ENCODE data around the gene AMACR. TPM values are rescaled to one million over a fixed set of nuclear protein-coding genes. Genes with fewer than 3 reads are reported as not detected.

AMACR gene
- total RNA-seq, 1 donor from 2014 or later, result 9.8 TPM

- no peak for DNase-seq (ENCODE audit: low spot score in 2 of 2, unreplicated experiment in 2 of 2)
- TF ChIP-seq, protein P1, sequence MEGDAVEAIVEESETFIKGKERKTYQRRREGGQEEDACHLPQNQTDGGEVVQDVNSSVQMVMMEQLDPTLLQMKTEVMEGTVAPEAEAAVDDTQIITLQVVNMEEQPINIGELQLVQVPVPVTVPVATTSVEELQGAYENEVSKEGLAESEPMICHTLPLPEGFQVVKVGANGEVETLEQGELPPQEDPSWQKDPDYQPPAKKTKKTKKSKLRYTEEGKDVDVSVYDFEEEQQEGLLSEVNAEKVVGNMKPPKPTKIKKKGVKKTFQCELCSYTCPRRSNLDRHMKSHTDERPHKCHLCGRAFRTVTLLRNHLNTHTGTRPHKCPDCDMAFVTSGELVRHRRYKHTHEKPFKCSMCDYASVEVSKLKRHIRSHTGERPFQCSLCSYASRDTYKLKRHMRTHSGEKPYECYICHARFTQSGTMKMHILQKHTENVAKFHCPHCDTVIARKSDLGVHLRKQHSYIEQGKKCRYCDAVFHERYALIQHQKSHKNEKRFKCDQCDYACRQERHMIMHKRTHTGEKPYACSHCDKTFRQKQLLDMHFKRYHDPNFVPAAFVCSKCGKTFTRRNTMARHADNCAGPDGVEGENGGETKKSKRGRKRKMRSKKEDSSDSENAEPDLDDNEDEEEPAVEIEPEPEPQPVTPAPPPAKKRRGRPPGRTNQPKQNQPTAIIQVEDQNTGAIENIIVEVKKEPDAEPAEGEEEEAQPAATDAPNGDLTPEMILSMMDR (IDR thresholded peaks at IDR 0.05; ENCODE audit: unreplicated experiment), result no peak
- no peaks in the 10 kb centered on the region for H3K27me3 Mint-ChIP-seq (ENCODE audit: low read depth)
- peak overlapping the region; percentile 92 for H3K27ac Mint-ChIP-seq
- H3K4me3 Mint-ChIP-seq, result peak overlapping the region; percentile 84
- H3K36me3 Mint-ChIP-seq, result peaks cover 12% of the 10 kb centered on the region
- H3K4me1 Mint-ChIP-seq, result peaks cover 31% of the 10 kb centered on the region
- H3K9me3 Mint-ChIP-seq, result no peaks in the 10 kb centered on the region
Observed at GRCh38 chr5:34007201-34007620, 639 bp downstream of the AMACR start.

- no peak for DNase-seq (ENCODE audit: low spot score in 2 of 2, unreplicated experiment in 2 of 2)
- peaks cover 36% of the 10 kb centered on the region for H3K4me1 Mint-ChIP-seq
- TF ChIP-seq, protein P1 (IDR thresholded peaks at IDR 0.05; ENCODE audit: unreplicated experiment), result no peak
- no peak overlapping the region for H3K27ac Mint-ChIP-seq
- peaks cover 15% of the 10 kb centered on the region for H3K36me3 Mint-ChIP-seq
- H3K4me3 Mint-ChIP-seq, result peak overlapping the region; percentile 20
- no peaks in the 10 kb centered on the region for H3K27me3 Mint-ChIP-seq (ENCODE audit: low read depth)
- no peaks in the 10 kb centered on the region for H3K9me3 Mint-ChIP-seq
Observed at GRCh38 chr5:34005681-34006080, 2.2 kb downstream of the AMACR start.

- TF ChIP-seq, protein P1 (IDR thresholded peaks at IDR 0.05; ENCODE audit: unreplicated experiment), result no peak
Observed at GRCh38 chr5:34005211-34005610, 2.6 kb downstream of the AMACR start.

GRCh38 chr5:34003941-34004340, 3.9 kb downstream of the AMACR start:
- Mint-ChIP-seq H3K36me3 (peaks cover 15% of the 10 kb centered on the region), H3K27me3 (ENCODE audit: low read depth) (no peaks in the 10 kb centered on the region), H3K4me1 (peaks cover 28% of the 10 kb centered on the region), H3K4me3 (no peak overlapping the region), H3K9me3 (no peaks in the 10 kb centered on the region), H3K27ac (no peak overlapping the region)
- TF ChIP-seq, protein P1 (IDR thresholded peaks at IDR 0.05; ENCODE audit: unreplicated experiment), result no peak
- DNase-seq (ENCODE audit: low spot score in 2 of 2, unreplicated experiment in 2 of 2), result no peak

More at GRCh38 chr5:34005211-34005610, 2.6 kb downstream of the AMACR start:
- Mint-ChIP-seq H3K27ac (no peak overlapping the region), H3K4me1 (peaks cover 36% of the 10 kb centered on the region), H3K27me3 (ENCODE audit: low read depth) (no peaks in the 10 kb centered on the region), H3K9me3 (no peaks in the 10 kb centered on the region), H3K36me3 (peaks cover 15% of the 10 kb centered on the region), H3K4me3 (no peak overlapping the region)
- DNase-seq (ENCODE audit: low spot score in 2 of 2, unreplicated experiment in 2 of 2), result no peak

DNA sequence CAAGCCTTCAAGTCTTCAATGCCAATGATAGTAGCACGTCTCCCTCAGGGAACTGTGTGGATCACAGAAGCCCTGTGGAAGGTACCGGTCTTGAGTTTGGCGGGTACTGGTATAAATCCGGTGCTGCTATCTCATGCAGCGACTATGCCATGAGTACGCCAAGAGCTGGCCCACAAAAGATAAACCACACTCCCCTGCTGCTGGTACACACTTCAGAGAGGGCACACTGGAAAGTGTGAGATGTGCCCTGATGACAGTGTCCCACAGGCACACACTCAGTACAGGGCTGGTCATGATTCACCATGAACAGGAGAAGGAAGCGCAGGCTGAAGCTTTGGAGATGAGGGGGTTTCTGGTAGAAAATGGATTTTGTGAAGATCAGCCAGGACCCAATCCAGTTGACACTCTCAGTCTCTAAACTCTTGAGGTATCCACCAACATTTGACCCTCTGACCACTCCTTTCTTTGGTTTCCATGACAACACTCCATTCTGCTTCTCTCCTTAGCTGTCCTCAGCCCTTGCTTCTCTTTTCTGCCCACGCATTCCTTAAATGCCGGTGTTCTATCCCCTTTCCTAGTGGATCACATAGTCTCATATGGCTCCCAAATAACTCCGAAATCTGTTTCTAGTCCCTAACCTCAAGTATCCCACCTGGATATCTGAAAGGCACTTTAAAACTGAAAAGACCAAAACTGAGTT, 5.1 kb downstream of the AMACR start:
- no peaks in the 10 kb centered on the region for H3K27me3 Mint-ChIP-seq (ENCODE audit: low read depth)
- H3K36me3 Mint-ChIP-seq, result peaks cover 18% of the 10 kb centered on the region
- no peak for DNase-seq (ENCODE audit: low spot score in 2 of 2, unreplicated experiment in 2 of 2)
- TF ChIP-seq, protein P1 (IDR thresholded peaks at IDR 0.05; ENCODE audit: unreplicated experiment), result no peak
- H3K4me3 Mint-ChIP-seq, result no peak overlapping the region
- peak overlapping the region; percentile 48 for H3K27ac Mint-ChIP-seq
- peaks cover 22% of the 10 kb centered on the region for H3K4me1 Mint-ChIP-seq
- no peaks in the 10 kb centered on the region for H3K9me3 Mint-ChIP-seq
